Measurements from ENCODE around the gene ZDHHC6.

DNA sequence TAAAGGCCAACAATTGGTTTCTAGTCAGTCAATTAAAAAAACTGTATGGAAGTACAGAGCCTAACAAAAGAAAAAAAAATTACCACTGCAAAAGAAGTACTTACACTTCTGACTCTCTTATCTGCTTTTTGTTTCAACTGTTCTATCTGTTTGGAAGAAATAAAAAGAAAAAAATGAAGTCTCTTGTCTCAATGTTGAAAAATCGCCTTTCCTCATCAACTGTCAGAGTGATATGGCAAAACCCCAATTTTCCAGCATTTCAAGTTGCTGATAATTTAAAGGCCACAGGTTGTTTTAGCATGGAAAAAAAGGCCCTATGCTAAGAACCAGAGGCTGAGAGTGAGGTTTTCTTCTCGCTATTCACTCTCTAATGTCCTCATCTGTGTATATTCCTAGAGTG is 13.6 kb downstream of the ZDHHC6 start:
- no peak for TF ChIP-seq POLR2A (IDR thresholded peaks at IDR 0.05)
- TF ChIP-seq, protein P1, sequence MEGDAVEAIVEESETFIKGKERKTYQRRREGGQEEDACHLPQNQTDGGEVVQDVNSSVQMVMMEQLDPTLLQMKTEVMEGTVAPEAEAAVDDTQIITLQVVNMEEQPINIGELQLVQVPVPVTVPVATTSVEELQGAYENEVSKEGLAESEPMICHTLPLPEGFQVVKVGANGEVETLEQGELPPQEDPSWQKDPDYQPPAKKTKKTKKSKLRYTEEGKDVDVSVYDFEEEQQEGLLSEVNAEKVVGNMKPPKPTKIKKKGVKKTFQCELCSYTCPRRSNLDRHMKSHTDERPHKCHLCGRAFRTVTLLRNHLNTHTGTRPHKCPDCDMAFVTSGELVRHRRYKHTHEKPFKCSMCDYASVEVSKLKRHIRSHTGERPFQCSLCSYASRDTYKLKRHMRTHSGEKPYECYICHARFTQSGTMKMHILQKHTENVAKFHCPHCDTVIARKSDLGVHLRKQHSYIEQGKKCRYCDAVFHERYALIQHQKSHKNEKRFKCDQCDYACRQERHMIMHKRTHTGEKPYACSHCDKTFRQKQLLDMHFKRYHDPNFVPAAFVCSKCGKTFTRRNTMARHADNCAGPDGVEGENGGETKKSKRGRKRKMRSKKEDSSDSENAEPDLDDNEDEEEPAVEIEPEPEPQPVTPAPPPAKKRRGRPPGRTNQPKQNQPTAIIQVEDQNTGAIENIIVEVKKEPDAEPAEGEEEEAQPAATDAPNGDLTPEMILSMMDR (IDR thresholded peaks at IDR 0.05), result no peak
